Stomach (tissue), 4 donors: ENCODE results near the gene XG.
"Not testable (repeated sequence)": the region's sequence is repeated elsewhere in the genome, so short reads cannot be mapped to it uniquely, and the experiment has no call there.

ENCODE experiments used
- CTCF ChIP-seq, 7 experiments: fragments of 450-650 bp in 4 of 7; fragments of 200-600 bp in 3 of 7; sonication (generic) in 3 of 7; IDR thresholded peaks; one replicate each; pipeline ENCODE4 v1.5.1; 2016 to 2019; ENCODE audit warnings: antibody characterized with exemption in 7 of 7, control low read depth in 2 of 7, mild to moderate bottlenecking in 1 of 7
- EP300 ChIP-seq: sonication (generic); formaldehyde crosslinking; IDR thresholded peaks from one replicate; pipeline ENCODE4 v1.6.1; 2017; ENCODE audit warnings: antibody characterized with exemption

GRCh38 chrX:2764766-2765548 is 13.1 kb downstream of the XG start:
- not testable (repeated sequence) for TF ChIP-seq CTCF (IDR thresholded peaks at IDR 0.05); EP300
